HepG2 (cell line): ENCODE measurements around the gene MPC1. TPM values are rescaled to one million over a fixed set of nuclear protein-coding genes. Genes with fewer than 3 reads are reported as not detected.

ENCODE experiments used
- ATAC-seq: fragments of 200-7000 bp; cut with Tn5 transposase; 3 replicates; pipeline ENCODE4 v1.9.1; 2020; ENCODE audit warnings: mild to moderate bottlenecking, moderate library complexity
- BruUV-seq: library from RNA; stranded (reverse); fragments of 400-500 nt; replicated peaks from 2 replicates; lab custom pipeline; 2021; lab: Mats Ljungman, UMichigan
- CTCF ChIA-PET: fragments of 300-600 bp; formaldehyde crosslinking; extraction: SDS; loops from one replicate; lab custom pipeline; 2021; ENCODE audit warnings: low total read pairs, inconsistent platforms, low intra/inter-chr PET ratio; lab: Yijun Ruan, JAX
- POLR2A ChIA-PET: fragments of 350-600 bp; sonication (Branson Sonifier 250); formaldehyde crosslinking; loops from one replicate; lab custom pipeline; 2020; ENCODE audit warnings: antibody characterized with exemption, inconsistent platforms; lab: Yijun Ruan, JAX
- DNase-seq: peaks from one replicate; pipeline ENCODE4 v3.0.0-alpha.2; 2015; ENCODE audit warnings: low spot score
- FAIRE-seq: peaks from 3 replicates; lab custom pipeline; 2011; peaks lifted over from hg19 to GRCh38; lab: Jason Lieb, UNC
- H2AFZ ChIP-seq: one replicate; pipeline ENCODE4 v1.6.1; 2011; ENCODE audit warnings: low read length, inconsistent platforms
- H3K27ac ChIP-seq: fragments of 300-600 bp; 3 replicates; pipeline ENCODE4 v1.8.0; 2011; ENCODE audit warnings: mixed run types, mild to moderate bottlenecking, mixed read lengths, low read length, inconsistent platforms; ENCODE audit not compliant: insufficient read depth; ENCODE audit errors: extremely low read length
- H3K27me3 ChIP-seq, 2 experiments: fragments of 200-600 bp in 1 of 2; 2 replicates in 1 of 2; 3 replicates in 1 of 2; pipeline versions ENCODE4 v1.6.0 to v1.8.0; 2011; ENCODE audit warnings: low read length in 2 of 2, mild to moderate bottlenecking in 2 of 2, moderate library complexity in 2 of 2, inconsistent platforms in 1 of 2; ENCODE audit not compliant: insufficient read depth in 2 of 2, control insufficient read depth in 1 of 2
- H3K36me3 ChIP-seq, 2 experiments: fragments of 200-600 bp in 1 of 2; replicated peaks in 1 of 2; 2 replicates in 1 of 2; 3 replicates in 1 of 2; pipeline versions ENCODE4 v1.5.1 to v1.8.0; 2011; ENCODE audit warnings: low read length in 2 of 2, inconsistent platforms in 1 of 2; ENCODE audit not compliant: insufficient read depth in 2 of 2, control insufficient read depth in 1 of 2
- H3K4me1 ChIP-seq: 2 replicates; pipeline ENCODE4 v1.5.1; 2012; ENCODE audit warnings: low read length, inconsistent platforms; ENCODE audit not compliant: insufficient read depth
- H3K4me2 ChIP-seq: 2 replicates; pipeline ENCODE4 v1.6.0; 2011; ENCODE audit warnings: low read depth, low read length, inconsistent platforms
- H3K4me3 ChIP-seq, 3 experiments: fragments of 200-600 bp in 1 of 3; sonication (generic), shearing (Covaris generic) in 1 of 3; replicated peaks in 1 of 3; 2 replicates each; pipeline ENCODE4 v1.5.1; 2011 to 2016; ENCODE audit warnings: low read length in 3 of 3, inconsistent platforms in 2 of 3, low read depth in 2 of 3, mild to moderate bottlenecking in 2 of 3, control low read depth in 1 of 3, mixed read lengths in 1 of 3; ENCODE audit not compliant: insufficient read depth in 1 of 3
- H3K79me2 ChIP-seq: one replicate; pipeline ENCODE4 v1.6.1; 2011; ENCODE audit warnings: low read length, inconsistent platforms; ENCODE audit not compliant: insufficient read depth
- H3K9ac ChIP-seq: 2 replicates; pipeline ENCODE4 v1.6.0; 2011; ENCODE audit warnings: mild to moderate bottlenecking, low read depth, low read length, inconsistent platforms; ENCODE audit not compliant: insufficient read depth
- H3K9me3 ChIP-seq: 2 replicates; pipeline ENCODE4 v1.5.1; 2012; ENCODE audit warnings: mild to moderate bottlenecking, low read length
- H4K20me1 ChIP-seq: 2 replicates; pipeline ENCODE4 v1.6.0; 2011; ENCODE audit warnings: inconsistent platforms, mild to moderate bottlenecking, low read length, moderate library complexity; ENCODE audit not compliant: insufficient read depth
- CREB1 ChIP-seq, 2 experiments: fragments of 450-650 bp in 1 of 2; IDR thresholded peaks; 2 replicates each; pipeline ENCODE4 v1.6.1; 2016 to 2017; ENCODE audit warnings: control low read depth in 1 of 2, mild to moderate bottlenecking in 1 of 2, missing compliant biosample characterization in 1 of 2, missing genetic modification characterization in 1 of 2
- SOX13 ChIP-seq, 3 experiments: fragments of 450-650 bp in 1 of 3; sonication (generic) in 1 of 3; formaldehyde crosslinking in 1 of 3; IDR thresholded peaks in 2 of 3; conservative IDR thresholded peaks in 1 of 3; 2 replicates each; pipeline versions ENCODE4 v1.5.0 to v1.6.1; 2016 to 2020; ENCODE audit warnings: antibody characterized with exemption in 1 of 3, mild to moderate bottlenecking in 1 of 3, missing compliant biosample characterization in 1 of 3, missing genetic modification reagents in 1 of 3, moderate library complexity in 1 of 3
- WGBS: methylation state at CpG from one replicate; pipeline ENCODE4 v1.1.6; 2017; ENCODE audit warnings: low lambda C conversion rate; 5-methylcytosine and 5-hydroxymethylcytosine counted together
- in situ Hi-C: cut with HindIII; loops from 2 replicates; pipeline ENCODE4 v1.10.0; 2017; ENCODE audit warnings: low pct_unique_long_range_greater_than_20kb; ENCODE audit not compliant: extremely low pct_ligation_motif_present
- intact Hi-C: fragments of 100-400 bp; cut with micrococcal nuclease; formaldehyde crosslinking; loops from one replicate; pipeline ENCODE4 v1.10.0; 2022; ENCODE audit not compliant: unreplicated experiment
- polyA plus RNA-seq, 8 experiments: library from polyadenylated mRNA; depleted of rRNA in 3 of 8; stranded (reverse) in 7 of 8; unstranded in 1 of 8; fragments of >200 nt; fragmentation: Illumina TruSeq in 4 of 8; extraction: Trizol in 4 of 8; gene quantifications; 2 replicates each; pipeline versions ENCODE4 v1.2.1 to v1.2.3, GENCODE V29; 2011 to 2016; ENCODE audit warnings: low read depth in 4 of 8, missing spikeins in 1 of 8, mixed read lengths in 1 of 8; ENCODE audit not compliant: insufficient read depth in 1 of 8
- total RNA-seq, 5 experiments: library from RNA; depleted of rRNA; stranded (reverse); fragments of >200 nt; fragmentation: Illumina TruSeq; extraction: Trizol; gene quantifications; 2 replicates each; pipeline ENCODE4 v1.2.3, GENCODE V29; 2016; ENCODE audit warnings: low read depth in 1 of 5
- TF ChIP-seq, protein P1 (sequence below), 2 experiments: sonication (generic) in 1 of 2; formaldehyde crosslinking in 1 of 2; IDR thresholded peaks; 2 replicates each; pipeline versions ENCODE4 v1.5.1 to v1.6.1; 2011 to 2020; ENCODE audit warnings: borderline replicate concordance in 1 of 2, low read depth in 1 of 2, low read length in 1 of 2, mild to moderate bottlenecking in 1 of 2, missing genetic modification reagents in 1 of 2, moderate library complexity in 1 of 2
- TF ChIP-seq, protein P2 (sequence below): sonication (generic); formaldehyde crosslinking; IDR thresholded peaks from 2 replicates; pipeline ENCODE4 v1.8.1; 2023; ENCODE audit warnings: mild to moderate bottlenecking, inconsistent platforms, moderate library complexity, missing genetic modification reagents, borderline replicate concordance

The MPC1 gene
- total and polyA plus RNA-seq, 2 of the 13 experiments (the other 11 are each of a cell fraction or from before 2014, with no cell fraction given): 189 to 214 TPM

DNA sequence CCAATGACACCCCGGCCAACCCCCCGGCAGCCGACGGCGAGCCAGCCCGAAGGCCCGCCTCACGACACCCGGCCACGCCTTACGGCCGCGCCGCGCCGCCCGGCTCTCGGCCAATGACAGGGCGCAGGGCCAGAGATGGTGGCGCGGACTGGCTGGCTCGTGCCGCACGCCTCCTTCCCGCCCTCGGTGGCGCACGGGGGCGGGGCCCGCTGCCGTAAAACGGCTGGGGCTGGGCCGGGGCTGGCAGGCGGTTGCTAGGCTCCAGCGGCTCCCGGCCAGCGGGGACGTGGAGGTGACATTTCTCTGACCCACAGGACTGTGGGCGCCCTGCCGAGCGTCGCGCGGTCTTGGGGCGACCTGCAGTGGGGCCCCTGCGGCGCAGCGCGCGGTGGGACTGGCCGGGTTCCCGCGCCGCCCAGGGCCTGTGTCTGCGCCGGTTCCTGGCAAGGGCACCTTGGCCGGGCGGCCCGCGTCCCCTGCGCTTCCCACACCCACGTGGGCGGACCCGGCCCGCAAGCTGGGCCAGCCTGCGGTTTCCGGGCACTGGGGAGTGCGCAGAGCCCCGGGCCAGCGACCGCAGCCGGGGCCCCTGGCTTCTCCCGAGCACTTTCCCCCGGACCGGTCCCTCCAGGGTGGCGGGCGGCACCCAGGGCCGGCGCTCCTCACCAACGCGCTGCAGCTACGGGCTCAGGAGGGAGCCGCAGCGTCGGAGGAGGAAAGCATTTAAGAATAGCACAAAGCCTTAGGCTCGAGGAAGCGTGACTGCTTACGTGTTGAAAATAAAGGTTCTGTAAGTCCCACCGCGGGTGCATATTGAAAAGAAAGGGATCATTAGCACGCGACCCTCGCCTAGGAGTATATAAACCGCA lies at the start of gene MPC1 (continued):
- TF ChIP-seq, protein P1, sequence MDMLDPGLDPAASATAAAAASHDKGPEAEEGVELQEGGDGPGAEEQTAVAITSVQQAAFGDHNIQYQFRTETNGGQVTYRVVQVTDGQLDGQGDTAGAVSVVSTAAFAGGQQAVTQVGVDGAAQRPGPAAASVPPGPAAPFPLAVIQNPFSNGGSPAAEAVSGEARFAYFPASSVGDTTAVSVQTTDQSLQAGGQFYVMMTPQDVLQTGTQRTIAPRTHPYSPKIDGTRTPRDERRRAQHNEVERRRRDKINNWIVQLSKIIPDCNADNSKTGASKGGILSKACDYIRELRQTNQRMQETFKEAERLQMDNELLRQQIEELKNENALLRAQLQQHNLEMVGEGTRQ (IDR thresholded peaks at IDR 0.05; ENCODE audit: low read depth, low read length): 0 out of 2 replicates have a peak, but pooled peaks have one; percentile 34
- TF ChIP-seq, protein P1 (CRISPR knock-in tag; IDR thresholded peaks at IDR 0.05; ENCODE audit: borderline replicate concordance): 0 out of 2 replicates have a peak, but pooled peaks have one; percentile 1

DNA sequence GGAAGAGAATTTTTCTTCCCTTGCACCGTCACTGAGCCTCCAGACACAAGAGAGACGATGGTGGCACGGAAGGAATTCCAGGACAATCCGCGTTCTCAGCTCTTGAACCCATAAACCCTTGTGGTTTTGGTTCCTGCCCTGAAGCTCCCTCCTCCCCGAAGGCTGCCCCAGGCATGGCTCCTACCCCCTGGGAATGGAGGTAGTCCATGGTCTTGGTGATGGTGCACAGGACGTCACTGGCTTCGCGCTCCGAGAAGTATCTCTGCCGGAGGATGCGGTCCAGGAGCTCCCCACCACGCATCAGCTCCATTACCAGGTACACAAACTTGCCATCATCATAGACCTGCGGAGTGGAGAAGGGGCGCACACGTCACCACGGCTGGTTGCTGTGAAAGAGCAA lies 47.5 kb upstream of the MPC1 start:
- TF ChIP-seq SOX13 (IDR thresholded peaks at IDR 0.05): no peak
- no peak for TF ChIP-seq SOX13 (CRISPR knock-in tag; conservative IDR thresholded peaks at IDR 0.05 in 1 of 2, IDR thresholded peaks at IDR 0.05 in 1 of 2)
- TF ChIP-seq, protein P2, sequence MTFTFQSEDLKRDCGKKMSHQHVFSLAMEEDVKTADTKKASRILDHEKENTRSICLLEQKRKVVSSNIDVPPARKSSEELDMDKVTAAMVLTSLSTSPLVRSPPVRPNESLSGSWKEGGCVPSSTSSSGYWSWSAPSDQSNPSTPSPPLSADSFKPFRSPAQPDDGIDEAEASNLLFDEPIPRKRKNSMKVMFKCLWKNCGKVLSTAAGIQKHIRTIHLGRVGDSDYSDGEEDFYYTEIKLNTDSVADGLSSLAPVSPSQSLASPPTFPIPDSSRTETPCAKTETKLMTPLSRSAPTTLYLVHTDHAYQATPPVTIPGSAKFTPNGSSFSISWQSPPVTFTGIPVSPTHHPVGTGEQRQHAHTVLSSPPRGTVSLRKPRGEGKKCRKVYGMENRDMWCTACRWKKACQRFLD (CRISPR knock-in tag): no peak
- peak; percentile 39; the same call in 1 of the 2 replicates for TF ChIP-seq CREB1 (IDR thresholded peaks at IDR 0.05)
- no peak for TF ChIP-seq CREB1 (CRISPR knock-in tag; IDR thresholded peaks at IDR 0.05)
- Histone ChIP-seq H3K36me3 (no peaks in the 10 kb centered on the region), H3K4me2 (no peak overlapping the region), H4K20me1 (no peaks in the 10 kb centered on the region), H3K4me3 (no peak overlapping the region), H3K4me1 (no peaks in the 10 kb centered on the region), H3K79me2 (no peaks in the 10 kb centered on the region), H2AFZ (no peak overlapping the region), H3K27me3 (peaks cover 0 to 36% of the 10 kb centered on the region in 2 experiments; a peak in 3 of 5 replicates), H3K9ac (no peak overlapping the region), H3K27ac (no peak overlapping the region), H3K9me3 (no peaks in the 10 kb centered on the region)
- no peak for DNase-seq
- FAIRE-seq: no peak
- no TSS peak for BruUV-seq
- in situ Hi-C loops (no loop called here), intact Hi-C loops (no loop called here)
- ChIA-PET POLR2A (no interaction called here), CTCF (no interaction called here)
- ATAC-seq: no peak
- 66% methylated on average over 17 of the region's 17 CpGs for WGBS
